Vagina (tissue), 2 donors: ENCODE measurements around the gene FANK1.

Experiments used
- CTCF ChIP-seq, 3 experiments: fragments of 450-650 bp in 2 of 3; fragments of 200-600 bp in 1 of 3; sonication (generic) in 1 of 3; IDR thresholded peaks; one replicate each; pipeline ENCODE4 v1.5.1; 2017 to 2019; ENCODE audit warnings: antibody characterized with exemption in 3 of 3, mild to moderate bottlenecking in 2 of 3, moderate library complexity in 2 of 3
- POLR2A ChIP-seq, 2 donors: fragments of 450-650 bp; IDR thresholded peaks; one replicate each; pipeline ENCODE4 v1.6.1; 2017; ENCODE audit warnings: antibody characterized with exemption in 2 of 2, mild to moderate bottlenecking in 2 of 2, moderate library complexity in 2 of 2

- TF ChIP-seq CTCF (IDR thresholded peaks at IDR 0.05) (no peak), POLR2A (IDR thresholded peaks at IDR 0.05) (no peak)
Measured at GRCh38 chr10:125962200-125962599, 65.8 kb downstream of the FANK1 start.
